Measurements from ENCODE around the gene FASTK.

The FASTK gene

DNA sequence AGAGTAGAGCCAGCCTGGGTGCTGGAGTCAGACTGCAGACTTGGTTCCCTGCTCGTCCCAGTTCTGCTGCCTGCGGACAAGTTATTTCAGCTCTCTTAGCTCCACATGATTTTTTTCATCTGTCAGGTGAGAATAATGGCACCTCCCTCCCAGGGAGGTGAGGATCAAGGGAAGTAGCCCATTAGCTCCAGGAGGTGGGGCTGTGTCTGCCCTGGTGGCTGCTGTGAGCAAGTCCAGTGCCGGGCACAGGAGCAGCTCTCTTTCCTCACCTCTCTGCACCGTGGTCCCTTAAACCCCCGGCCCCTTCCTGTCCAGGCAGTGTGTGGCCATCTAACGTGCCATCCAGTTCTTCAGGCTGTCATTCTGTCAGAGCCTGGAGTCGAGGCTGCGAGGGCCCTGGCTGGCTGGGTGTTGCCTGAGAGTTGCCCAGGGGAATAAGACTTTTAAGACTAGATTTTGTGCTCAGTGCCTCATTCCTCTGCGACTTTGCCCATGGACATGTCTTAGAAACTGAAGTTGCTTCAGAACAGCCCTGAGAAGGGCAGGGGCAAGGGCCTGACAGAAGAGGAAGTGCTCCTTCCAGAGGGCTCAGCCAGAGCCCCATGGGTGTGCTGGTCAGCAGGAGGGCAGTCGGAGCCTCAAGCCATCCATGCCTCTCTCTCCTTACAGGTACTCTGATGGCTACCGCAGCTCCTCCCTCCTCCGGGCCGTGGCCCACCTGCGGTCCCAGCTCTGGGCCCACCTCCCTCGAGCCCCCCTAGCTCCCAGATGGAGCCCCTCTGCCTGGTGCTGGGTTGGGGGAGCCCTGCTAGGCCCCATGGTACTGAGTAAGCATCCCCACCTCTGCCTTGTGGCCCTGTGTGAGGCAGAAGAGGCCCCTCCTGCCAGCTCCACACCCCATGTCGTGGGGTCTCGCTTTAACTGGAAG lies 47.4 kb downstream of the FASTK start:
- TF ChIP-seq, protein P1, sequence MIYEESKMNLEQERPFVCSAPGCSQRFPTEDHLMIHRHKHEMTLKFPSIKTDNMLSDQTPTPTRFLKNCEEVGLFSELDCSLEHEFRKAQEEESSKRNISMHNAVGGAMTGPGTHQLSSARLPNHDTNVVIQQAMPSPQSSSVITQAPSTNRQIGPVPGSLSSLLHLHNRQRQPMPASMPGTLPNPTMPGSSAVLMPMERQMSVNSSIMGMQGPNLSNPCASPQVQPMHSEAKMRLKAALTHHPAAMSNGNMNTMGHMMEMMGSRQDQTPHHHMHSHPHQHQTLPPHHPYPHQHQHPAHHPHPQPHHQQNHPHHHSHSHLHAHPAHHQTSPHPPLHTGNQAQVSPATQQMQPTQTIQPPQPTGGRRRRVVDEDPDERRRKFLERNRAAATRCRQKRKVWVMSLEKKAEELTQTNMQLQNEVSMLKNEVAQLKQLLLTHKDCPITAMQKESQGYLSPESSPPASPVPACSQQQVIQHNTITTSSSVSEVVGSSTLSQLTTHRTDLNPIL (CRISPR knock-in tag; IDR thresholded peaks at IDR 0.05; ENCODE audit: low read depth) = no peak
- TF ChIP-seq, protein P2, sequence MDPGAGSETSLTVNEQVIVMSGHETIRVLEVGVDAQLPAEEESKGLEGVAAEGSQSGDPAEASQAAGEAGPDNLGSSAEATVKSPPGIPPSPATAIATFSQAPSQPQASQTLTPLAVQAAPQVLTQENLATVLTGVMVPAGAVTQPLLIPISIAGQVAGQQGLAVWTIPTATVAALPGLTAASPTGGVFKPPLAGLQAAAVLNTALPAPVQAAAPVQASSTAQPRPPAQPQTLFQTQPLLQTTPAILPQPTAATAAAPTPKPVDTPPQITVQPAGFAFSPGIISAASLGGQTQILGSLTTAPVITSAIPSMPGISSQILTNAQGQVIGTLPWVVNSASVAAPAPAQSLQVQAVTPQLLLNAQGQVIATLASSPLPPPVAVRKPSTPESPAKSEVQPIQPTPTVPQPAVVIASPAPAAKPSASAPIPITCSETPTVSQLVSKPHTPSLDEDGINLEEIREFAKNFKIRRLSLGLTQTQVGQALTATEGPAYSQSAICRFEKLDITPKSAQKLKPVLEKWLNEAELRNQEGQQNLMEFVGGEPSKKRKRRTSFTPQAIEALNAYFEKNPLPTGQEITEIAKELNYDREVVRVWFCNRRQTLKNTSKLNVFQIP (CRISPR knock-in tag; IDR thresholded peaks at IDR 0.05; ENCODE audit: borderline replicate concordance, low read depth) = no peak
- TF ChIP-seq RARB (CRISPR knock-in tag; IDR thresholded peaks at IDR 0.05) = no peak
- no peak for TF ChIP-seq ZFP30 (CRISPR knock-in tag; IDR thresholded peaks at IDR 0.05)
- ATAC-seq = no peak

DNA sequence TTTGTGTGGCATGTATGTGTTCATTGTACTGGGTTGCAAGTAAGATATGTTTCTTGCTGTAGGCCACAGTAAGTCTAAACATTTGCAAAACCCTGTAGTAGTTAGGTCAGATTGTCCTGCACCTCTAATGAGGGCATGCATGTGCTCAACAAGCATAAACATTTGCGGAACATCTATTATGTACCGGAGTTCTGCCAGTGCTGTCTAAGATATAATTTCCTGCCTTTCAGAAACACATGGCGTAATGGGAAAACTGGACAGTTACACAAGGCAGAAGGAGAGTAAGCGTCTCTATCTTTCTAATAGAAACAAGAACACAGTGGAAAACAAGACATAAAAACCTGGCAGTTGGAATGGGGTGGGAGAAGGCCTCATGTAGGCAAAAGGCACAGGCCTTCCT lies 49.6 kb downstream of the FASTK start:
- ATAC-seq = no peak
- TF ChIP-seq, protein P3, sequence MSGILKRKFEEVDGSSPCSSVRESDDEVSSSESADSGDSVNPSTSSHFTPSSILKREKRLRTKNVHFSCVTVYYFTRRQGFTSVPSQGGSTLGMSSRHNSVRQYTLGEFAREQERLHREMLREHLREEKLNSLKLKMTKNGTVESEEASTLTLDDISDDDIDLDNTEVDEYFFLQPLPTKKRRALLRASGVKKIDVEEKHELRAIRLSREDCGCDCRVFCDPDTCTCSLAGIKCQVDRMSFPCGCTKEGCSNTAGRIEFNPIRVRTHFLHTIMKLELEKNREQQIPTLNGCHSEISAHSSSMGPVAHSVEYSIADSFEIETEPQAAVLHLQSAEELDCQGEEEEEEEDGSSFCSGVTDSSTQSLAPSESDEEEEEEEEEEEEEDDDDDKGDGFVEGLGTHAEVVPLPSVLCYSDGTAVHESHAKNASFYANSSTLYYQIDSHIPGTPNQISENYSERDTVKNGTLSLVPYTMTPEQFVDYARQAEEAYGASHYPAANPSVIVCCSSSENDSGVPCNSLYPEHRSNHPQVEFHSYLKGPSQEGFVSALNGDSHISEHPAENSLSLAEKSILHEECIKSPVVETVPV (CRISPR knock-in tag; IDR thresholded peaks at IDR 0.05) = no peak
- TF ChIP-seq ZC3H10 (CRISPR knock-in tag; IDR thresholded peaks at IDR 0.05) (no peak), ESRRG (CRISPR knock-in tag; IDR thresholded peaks at IDR 0.05) (no peak), ZFP30 (CRISPR knock-in tag; IDR thresholded peaks at IDR 0.05) (no peak), ZNF8 (CRISPR knock-in tag; IDR thresholded peaks at IDR 0.05) (no peak), ZFP3 (CRISPR knock-in tag; IDR thresholded peaks at IDR 0.05) (no peak)

DNA sequence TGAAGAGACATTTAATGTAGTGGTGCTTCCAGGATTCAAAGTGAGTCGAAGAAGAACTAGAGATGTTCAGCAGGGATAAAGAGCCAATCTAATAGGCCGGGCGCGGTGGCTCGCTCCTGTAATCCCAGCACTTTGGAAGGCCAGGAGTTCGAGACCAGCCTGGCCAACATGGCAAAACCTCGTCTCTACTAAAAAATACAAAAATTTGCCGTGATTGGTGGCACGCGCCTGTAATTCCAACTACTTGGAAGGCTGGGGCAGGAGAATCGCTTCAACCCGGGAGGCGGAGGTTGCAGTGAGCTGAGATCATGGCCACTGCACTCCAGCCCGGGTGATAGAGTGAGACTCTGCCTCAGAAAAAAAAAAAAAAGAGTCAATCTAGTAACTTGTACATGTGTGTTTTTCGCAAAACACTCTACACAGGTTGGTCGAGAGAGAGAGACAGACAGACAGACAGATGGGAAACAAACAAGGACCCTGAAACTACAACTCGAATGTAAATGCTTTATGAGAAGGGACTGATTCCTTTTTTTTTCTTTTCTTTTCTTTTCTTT lies 51.6 kb downstream of the FASTK start:
- no peak for ATAC-seq
- TF ChIP-seq, protein P2 (CRISPR knock-in tag; IDR thresholded peaks at IDR 0.05; ENCODE audit: borderline replicate concordance, low read depth) = no peak
- TF ChIP-seq SNAI2 (CRISPR knock-in tag; IDR thresholded peaks at IDR 0.05) (no peak; the same call in 1 of the 2 replicates), ESRRG (CRISPR knock-in tag; IDR thresholded peaks at IDR 0.05) (no peak), CSDC2 (CRISPR knock-in tag; IDR thresholded peaks at IDR 0.05) (no peak), ZNF8 (CRISPR knock-in tag; IDR thresholded peaks at IDR 0.05) (no peak), TCF4 (CRISPR knock-in tag; IDR thresholded peaks at IDR 0.05; ENCODE audit: borderline replicate concordance) (no peak), TOX (CRISPR knock-in tag; IDR thresholded peaks at IDR 0.05; ENCODE audit: borderline replicate concordance) (no peak), ZFP3 (CRISPR knock-in tag; IDR thresholded peaks at IDR 0.05) (no peak), ZC3H10 (CRISPR knock-in tag; IDR thresholded peaks at IDR 0.05) (no peak), ZNF70 (CRISPR knock-in tag; IDR thresholded peaks at IDR 0.05) (no peak), ZNF565 (CRISPR knock-in tag; conservative IDR thresholded peaks at IDR 0.05; ENCODE audit: low read depth) (no peak), PPARA (CRISPR knock-in tag; IDR thresholded peaks at IDR 0.05; ENCODE audit: borderline replicate concordance) (no peak), ZFP30 (CRISPR knock-in tag; IDR thresholded peaks at IDR 0.05) (no peak), OSR1 (CRISPR knock-in tag; IDR thresholded peaks at IDR 0.05) (no peak)
- TF ChIP-seq, protein P4, sequence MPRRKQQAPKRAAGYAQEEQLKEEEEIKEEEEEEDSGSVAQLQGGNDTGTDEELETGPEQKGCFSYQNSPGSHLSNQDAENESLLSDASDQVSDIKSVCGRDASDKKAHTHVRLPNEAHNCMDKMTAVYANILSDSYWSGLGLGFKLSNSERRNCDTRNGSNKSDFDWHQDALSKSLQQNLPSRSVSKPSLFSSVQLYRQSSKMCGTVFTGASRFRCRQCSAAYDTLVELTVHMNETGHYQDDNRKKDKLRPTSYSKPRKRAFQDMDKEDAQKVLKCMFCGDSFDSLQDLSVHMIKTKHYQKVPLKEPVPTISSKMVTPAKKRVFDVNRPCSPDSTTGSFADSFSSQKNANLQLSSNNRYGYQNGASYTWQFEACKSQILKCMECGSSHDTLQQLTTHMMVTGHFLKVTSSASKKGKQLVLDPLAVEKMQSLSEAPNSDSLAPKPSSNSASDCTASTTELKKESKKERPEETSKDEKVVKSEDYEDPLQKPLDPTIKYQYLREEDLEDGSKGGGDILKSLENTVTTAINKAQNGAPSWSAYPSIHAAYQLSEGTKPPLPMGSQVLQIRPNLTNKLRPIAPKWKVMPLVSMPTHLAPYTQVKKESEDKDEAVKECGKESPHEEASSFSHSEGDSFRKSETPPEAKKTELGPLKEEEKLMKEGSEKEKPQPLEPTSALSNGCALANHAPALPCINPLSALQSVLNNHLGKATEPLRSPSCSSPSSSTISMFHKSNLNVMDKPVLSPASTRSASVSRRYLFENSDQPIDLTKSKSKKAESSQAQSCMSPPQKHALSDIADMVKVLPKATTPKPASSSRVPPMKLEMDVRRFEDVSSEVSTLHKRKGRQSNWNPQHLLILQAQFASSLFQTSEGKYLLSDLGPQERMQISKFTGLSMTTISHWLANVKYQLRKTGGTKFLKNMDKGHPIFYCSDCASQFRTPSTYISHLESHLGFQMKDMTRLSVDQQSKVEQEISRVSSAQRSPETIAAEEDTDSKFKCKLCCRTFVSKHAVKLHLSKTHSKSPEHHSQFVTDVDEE (CRISPR knock-in tag; IDR thresholded peaks at IDR 0.05) = no peak
- TF ChIP-seq, protein P3 (CRISPR knock-in tag; IDR thresholded peaks at IDR 0.05) = no peak

Data from SK-N-SH treated with all-trans-retinoic acid at 6 μM for 48 hours (cell line).